K562 (cell line): ENCODE data around the gene DAB2. TPM values are rescaled to one million over a fixed set of nuclear protein-coding genes. Genes with fewer than 3 reads are reported as not detected.

Experiments used
- CBX1 ChIP-seq: sonication (generic); IDR thresholded peaks from 2 replicates; pipeline ENCODE4 v1.6.1; 2016; ENCODE audit warnings: antibody characterized with exemption, low read depth, mild to moderate bottlenecking
- FOSL1 ChIP-seq: fragments of 200-800 bp; sonication (Bioruptor generic); conservative IDR thresholded peaks from 2 replicates; pipeline ENCODE4 v1.6.1; 2016; ENCODE audit warnings: missing genetic modification characterization, missing compliant biosample characterization
- FOXK1 ChIP-seq: sonication (generic); formaldehyde crosslinking; IDR thresholded peaks from 2 replicates; pipeline ENCODE4 v1.8.0; 2022; ENCODE audit warnings: missing genetic modification reagents, mild to moderate bottlenecking, borderline replicate concordance
- HEY1 ChIP-seq: fragments of 250-450 bp; sonication (Bioruptor Pico); IDR thresholded peaks from 2 replicates; pipeline ENCODE4 v1.5.0; 2020; ENCODE audit warnings: mild to moderate bottlenecking, moderate library complexity, borderline replicate concordance
- HNRNPUL1 ChIP-seq: fragments of 200-400 bp; formaldehyde crosslinking; IDR thresholded peaks from 2 replicates; pipeline ENCODE4 v1.6.1; 2017; ENCODE audit warnings: low read length
- NCOR1 ChIP-seq: fragments of 450-650 bp; IDR thresholded peaks from 2 replicates; pipeline ENCODE4 v1.6.1; 2016; ENCODE audit warnings: mild to moderate bottlenecking, moderate library complexity
- PHB ChIP-seq: fragments of 250-450 bp; sonication (Bioruptor Pico); IDR thresholded peaks from 2 replicates; pipeline ENCODE4 v1.5.0; 2021
- PPARD ChIP-seq: fragments of 250-450 bp; sonication (Bioruptor Pico); IDR thresholded peaks from 2 replicates; pipeline ENCODE4 v1.8.0; 2022; ENCODE audit warnings: inconsistent platforms, mild to moderate bottlenecking, moderate library complexity
- RBBP5 ChIP-seq: fragments of 200-600 bp; sonication (generic); IDR thresholded peaks from 2 replicates; pipeline ENCODE4 v1.6.1; 2012; ENCODE audit warnings: borderline replicate concordance, mild to moderate bottlenecking, low read length, control low read depth, inconsistent platforms; ENCODE audit not compliant: insufficient read depth, poor library complexity, severe bottlenecking
- SETDB1 ChIP-seq: IDR thresholded peaks from one replicate; pipeline ENCODE4 v1.6.1; 2012; ENCODE audit warnings: low read length, control low read depth, inconsistent platforms
- SREBF2 ChIP-seq: sonication (generic); formaldehyde crosslinking; IDR thresholded peaks from 2 replicates; pipeline ENCODE4 v1.4.0; 2020; ENCODE audit warnings: mild to moderate bottlenecking, missing genetic modification reagents
- TARDBP ChIP-seq: fragments of 450-650 bp; IDR thresholded peaks from 2 replicates; pipeline ENCODE4 v1.6.1; 2016
- ZFP36 ChIP-seq: fragments of 150-350 bp; IDR thresholded peaks from 2 replicates; pipeline ENCODE4 v1.6.1; 2018; ENCODE audit warnings: low read length, low read depth; ENCODE audit not compliant: partially characterized antibody
- ZKSCAN3 ChIP-seq: fragments of 250-450 bp; sonication (Bioruptor Pico); IDR thresholded peaks from 2 replicates; pipeline ENCODE4 v1.4.0; 2020
- ZKSCAN8 ChIP-seq: fragments of 200-800 bp; sonication (Bioruptor generic); IDR thresholded peaks from 2 replicates; pipeline ENCODE4 v1.6.1; 2016; ENCODE audit warnings: missing genetic modification characterization, missing compliant biosample characterization
- ZNF134 ChIP-seq: fragments of 250-450 bp; sonication (Bioruptor Pico); conservative IDR thresholded peaks from 2 replicates; pipeline ENCODE4 v1.4.0; 2020
- ZNF146 ChIP-seq: IDR thresholded peaks from one replicate; pipeline ENCODE4 v1.6.1; 2018; ENCODE audit warnings: missing compliant biosample characterization; ENCODE audit not compliant: unreplicated experiment
- ZNF384 ChIP-seq: IDR thresholded peaks from 2 replicates; pipeline ENCODE4 v1.6.1; 2012; ENCODE audit warnings: low read depth, low read length, improper control_type of control experiment
- ZNF41 ChIP-seq: fragments of 250-450 bp; sonication (Bioruptor Pico); conservative IDR thresholded peaks from 2 replicates; pipeline ENCODE4 v1.4.0; 2020; ENCODE audit warnings: mild to moderate bottlenecking
- ZNF444 ChIP-seq: fragments of 250-450 bp; sonication (Bioruptor Pico); IDR thresholded peaks from 2 replicates; pipeline ENCODE4 v1.4.0; 2020; ENCODE audit warnings: mild to moderate bottlenecking, moderate library complexity
- ZNF589 ChIP-seq: fragments of 200-800 bp; sonication (Bioruptor generic); IDR thresholded peaks from 2 replicates; pipeline ENCODE4 v1.6.1; 2016; ENCODE audit warnings: low read depth, missing genetic modification characterization, missing compliant biosample characterization
- ZNF668 ChIP-seq: fragments of 250-450 bp; sonication (Bioruptor Pico); IDR thresholded peaks from 2 replicates; pipeline ENCODE4 v1.8.0; 2022; ENCODE audit warnings: mild to moderate bottlenecking, inconsistent platforms
- ZNF717 ChIP-seq: fragments of 250-450 bp; sonication (Bioruptor Pico); IDR thresholded peaks from 2 replicates; pipeline ENCODE4 v1.5.0; 2021
- polyA plus RNA-seq, 8 experiments: library from polyadenylated mRNA; depleted of rRNA in 4 of 8; stranded (reverse) in 5 of 8; unstranded in 3 of 8; fragments of >200 nt; fragmentation: Nextera tagmentation in 2 of 8; fragmentation: Illumina TruSeq in 1 of 8; extraction: Ambion mirVana in 2 of 8; extraction: Trizol in 1 of 8; gene quantifications; 2 replicates each; pipeline versions ENCODE4 v1.2.1 to v1.2.3, GENCODE V29; 2011 to 2014; ENCODE audit warnings: inconsistent platforms in 1 of 8, missing spikeins in 1 of 8
- total RNA-seq, 7 experiments: library from RNA; depleted of rRNA in 6 of 7; stranded (reverse); fragments of >200 nt in 6 of 7; fragmentation: Illumina TruSeq in 2 of 7; extraction: Trizol in 2 of 7; gene quantifications; 2 replicates each; pipeline versions ENCODE4 v1.2.1 to v1.2.3, GENCODE V29; 2011 to 2021; ENCODE audit warnings: low replicate concordance in 1 of 7
- TF ChIP-seq, protein P1 (sequence below): sonication (generic); formaldehyde crosslinking; IDR thresholded peaks from 2 replicates; pipeline ENCODE4 v1.8.0; 2023; ENCODE audit warnings: mild to moderate bottlenecking, missing genetic modification reagents
- TF ChIP-seq, protein P2 (sequence below): fragments of 250-450 bp; sonication (Bioruptor Pico); IDR thresholded peaks from 2 replicates; pipeline ENCODE4 v1.9.0; 2021; ENCODE audit warnings: mild to moderate bottlenecking, inconsistent platforms

The DAB2 gene
- total and polyA plus RNA-seq, 9 of the 15 experiments (the other 6 are each of a cell fraction or from before 2014, with no cell fraction given): 6.6 to 29.9 (median 24.1) TPM

DNA sequence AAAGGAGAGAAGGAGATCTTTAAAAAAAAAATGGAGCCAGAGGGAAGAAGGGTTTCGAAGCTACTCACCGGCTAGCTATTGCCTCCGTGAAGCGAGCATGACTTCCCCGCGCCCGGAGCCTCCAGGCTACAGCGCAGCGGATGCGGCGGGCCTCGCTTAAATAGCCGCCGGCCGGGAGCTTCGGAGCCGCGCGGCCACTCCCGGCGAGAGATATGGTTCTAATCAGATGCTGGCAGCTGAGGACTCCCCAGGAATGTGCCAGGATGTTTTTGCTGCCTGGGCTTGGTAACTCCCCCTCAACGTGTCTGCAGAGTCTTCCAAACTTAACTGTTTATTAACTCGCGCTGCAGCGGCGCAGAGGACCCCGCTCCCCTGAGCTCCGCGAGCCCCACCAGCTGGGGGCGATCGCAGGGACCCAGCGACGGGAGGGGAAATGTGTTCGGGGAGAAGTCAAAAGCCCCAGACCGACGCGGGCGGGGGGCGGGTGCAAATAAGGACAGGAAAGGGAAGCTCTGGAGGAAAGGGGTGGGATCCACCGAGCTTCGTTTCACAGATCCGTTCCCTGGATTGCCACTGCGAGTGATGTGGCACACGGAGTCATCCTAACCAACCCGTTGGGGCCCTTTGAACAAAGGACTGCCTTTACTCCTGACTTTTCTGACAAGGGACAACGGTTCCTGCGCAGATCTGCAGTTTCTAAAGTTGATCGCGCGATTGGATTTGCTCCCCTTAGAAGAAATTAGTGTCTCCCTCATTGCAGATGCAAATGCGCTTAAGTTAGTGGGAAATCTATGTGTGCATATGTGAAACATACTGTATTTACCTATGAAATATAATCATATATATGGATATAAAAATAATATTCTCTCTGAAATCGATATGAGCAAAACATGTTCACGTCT lies at the start of gene DAB2 (continued):
- TF ChIP-seq SREBF2 (no peak), TARDBP (0 out of 2 replicates have a peak, but pooled peaks have one; percentile 26), FOSL1 (tag) (peak; percentile 43; the same call in 1 of the 2 replicates), PHB (CRISPR knock-in tag) (no peak), FOXK1 (CRISPR knock-in tag) (no peak), ZNF384 (peak; percentile 39; the same call in 1 of the 2 replicates), ZKSCAN8 (no peak), SETDB1 (no peak), ZNF668 (CRISPR knock-in tag) (no peak), ZNF41 (CRISPR knock-in tag) (no peak), HNRNPUL1 (no peak), ZNF589 (peak; percentile 65; the same call in 1 of the 2 replicates), ZFP36 (no peak), ZNF134 (peak; percentile 99), RBBP5 (no peak), NCOR1 (peak; percentile 87), PPARD (CRISPR knock-in tag) (no peak), ZNF717 (no peak), ZNF146 (no peak), CBX1 (no peak; the same call in 1 of the 2 replicates), ZKSCAN3 (no peak), ZNF444 (CRISPR knock-in tag) (no peak), HEY1 (CRISPR knock-in tag) (no peak)
- TF ChIP-seq, protein P1, sequence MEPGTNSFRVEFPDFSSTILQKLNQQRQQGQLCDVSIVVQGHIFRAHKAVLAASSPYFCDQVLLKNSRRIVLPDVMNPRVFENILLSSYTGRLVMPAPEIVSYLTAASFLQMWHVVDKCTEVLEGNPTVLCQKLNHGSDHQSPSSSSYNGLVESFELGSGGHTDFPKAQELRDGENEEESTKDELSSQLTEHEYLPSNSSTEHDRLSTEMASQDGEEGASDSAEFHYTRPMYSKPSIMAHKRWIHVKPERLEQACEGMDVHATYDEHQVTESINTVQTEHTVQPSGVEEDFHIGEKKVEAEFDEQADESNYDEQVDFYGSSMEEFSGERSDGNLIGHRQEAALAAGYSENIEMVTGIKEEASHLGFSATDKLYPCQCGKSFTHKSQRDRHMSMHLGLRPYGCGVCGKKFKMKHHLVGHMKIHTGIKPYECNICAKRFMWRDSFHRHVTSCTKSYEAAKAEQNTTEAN (CRISPR knock-in tag): no peak
- TF ChIP-seq, protein P2, sequence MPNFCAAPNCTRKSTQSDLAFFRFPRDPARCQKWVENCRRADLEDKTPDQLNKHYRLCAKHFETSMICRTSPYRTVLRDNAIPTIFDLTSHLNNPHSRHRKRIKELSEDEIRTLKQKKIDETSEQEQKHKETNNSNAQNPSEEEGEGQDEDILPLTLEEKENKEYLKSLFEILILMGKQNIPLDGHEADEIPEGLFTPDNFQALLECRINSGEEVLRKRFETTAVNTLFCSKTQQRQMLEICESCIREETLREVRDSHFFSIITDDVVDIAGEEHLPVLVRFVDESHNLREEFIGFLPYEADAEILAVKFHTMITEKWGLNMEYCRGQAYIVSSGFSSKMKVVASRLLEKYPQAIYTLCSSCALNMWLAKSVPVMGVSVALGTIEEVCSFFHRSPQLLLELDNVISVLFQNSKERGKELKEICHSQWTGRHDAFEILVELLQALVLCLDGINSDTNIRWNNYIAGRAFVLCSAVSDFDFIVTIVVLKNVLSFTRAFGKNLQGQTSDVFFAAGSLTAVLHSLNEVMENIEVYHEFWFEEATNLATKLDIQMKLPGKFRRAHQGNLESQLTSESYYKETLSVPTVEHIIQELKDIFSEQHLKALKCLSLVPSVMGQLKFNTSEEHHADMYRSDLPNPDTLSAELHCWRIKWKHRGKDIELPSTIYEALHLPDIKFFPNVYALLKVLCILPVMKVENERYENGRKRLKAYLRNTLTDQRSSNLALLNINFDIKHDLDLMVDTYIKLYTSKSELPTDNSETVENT (CRISPR knock-in tag): no peak; the same call in 1 of the 2 replicates
